HG02943 (cell line): ENCODE measurements around the gene ARF3.

Experiments used
- ATAC-seq: cut with Tn5 transposase; IDR thresholded peaks from one replicate; pipeline ENCODE4 v1.9.1; 2021; ENCODE audit warnings: mild to moderate bottlenecking, low read depth, moderate library complexity; ENCODE audit not compliant: unreplicated experiment

The ARF3 gene

GRCh38 chr12:48982397-48983080 is 25.3 kb upstream of the ARF3 start:
- no peak for ATAC-seq

GRCh38 chr12:48981757-48982157 is 24.5 kb upstream of the ARF3 start:
- no peak for ATAC-seq

GRCh38 chr12:48980953-48981756 is 23.9 kb upstream of the ARF3 start:
- no peak for ATAC-seq

GRCh38 chr12:48980389-48980952 is 23.2 kb upstream of the ARF3 start:
- no peak for ATAC-seq

- no peak for ATAC-seq
These were observed 22.5 kb upstream of the ARF3 start for GRCh38 chr12:48979602-48980388.

- ATAC-seq: no peak
These were observed 21.7 kb upstream of the ARF3 start for GRCh38 chr12:48978741-48979601.

GRCh38 chr12:48978291-48978740 is 21.0 kb upstream of the ARF3 start, which contains the start of gene WNT1:
WNT1 (plus strand) TSS chr12:48978322; CDS start chr12:48978651, 329 bp downstream.
- ATAC-seq: no peak

GRCh38 chr12:48977290-48978281 is 20.3 kb upstream of the ARF3 start:
- ATAC-seq: no peak

GRCh38 chr12:48973941-48974673 is 16.8 kb upstream of the ARF3 start:
- no peak for ATAC-seq

- no peak for ATAC-seq
These were observed 16.2 kb upstream of the ARF3 start for GRCh38 chr12:48973531-48973930.

GRCh38 chr12:48972952-48973483 is 15.7 kb upstream of the ARF3 start:
- no peak for ATAC-seq

- no peak for ATAC-seq
These were observed 15.1 kb upstream of the ARF3 start for GRCh38 chr12:48972213-48972951.

GRCh38 chr12:48970702-48971334 is 13.5 kb upstream of the ARF3 start:
- no peak for ATAC-seq

GRCh38 chr12:48969833-48970701 is 12.8 kb upstream of the ARF3 start:
- no peak for ATAC-seq

GRCh38 chr12:48969160-48969771 is 12.0 kb upstream of the ARF3 start:
- ATAC-seq: no peak
